ENCODE data around the gene CEACAM7.

Gene CEACAM7

GRCh38 chr19:41700381-41701195, 12.5 kb upstream of the CEACAM7 start:
- no peak for DNase-seq (ENCODE audit: low read depth in 2 of 2)

GRCh38 chr19:41699968-41700323, 11.9 kb upstream of the CEACAM7 start:
- DNase-seq (ENCODE audit: low read depth in 2 of 2): no peak

- no peak for DNase-seq (ENCODE audit: low read depth in 2 of 2)
Measured at GRCh38 chr19:41699231-41699967, 11.3 kb upstream of the CEACAM7 start.

GRCh38 chr19:41698746-41699230, 10.7 kb upstream of the CEACAM7 start:
- no peak for DNase-seq (ENCODE audit: low read depth in 2 of 2)

- no peak for DNase-seq (ENCODE audit: low read depth in 2 of 2)
Measured at GRCh38 chr19:41697198-41697855, 9.3 kb upstream of the CEACAM7 start.

GRCh38 chr19:41696402-41697197, 8.5 kb upstream of the CEACAM7 start:
- no peak for DNase-seq (ENCODE audit: low read depth in 2 of 2)

- DNase-seq (ENCODE audit: low read depth in 2 of 2): no peak
Measured at GRCh38 chr19:41695745-41696144, 7.7 kb upstream of the CEACAM7 start.

- DNase-seq (ENCODE audit: low read depth in 2 of 2): no peak
Measured at GRCh38 chr19:41694831-41695635, 7.0 kb upstream of the CEACAM7 start.

GRCh38 chr19:41694196-41694595, 6.1 kb upstream of the CEACAM7 start:
- no peak for DNase-seq (ENCODE audit: low read depth in 2 of 2)

GRCh38 chr19:41691268-41691970, 3.3 kb upstream of the CEACAM7 start:
- DNase-seq (ENCODE audit: low read depth in 2 of 2): no peak

- DNase-seq (ENCODE audit: low read depth in 2 of 2): no peak
Measured at GRCh38 chr19:41690801-41691065, 2.7 kb upstream of the CEACAM7 start.

- DNase-seq (ENCODE audit: low read depth in 2 of 2): no peak
Measured at GRCh38 chr19:41689993-41690800, 2.1 kb upstream of the CEACAM7 start.

- DNase-seq (ENCODE audit: low read depth in 2 of 2): no peak
Measured at GRCh38 chr19:41688687-41689086, 617 bp upstream of the CEACAM7 start.

- no peak for DNase-seq (ENCODE audit: low read depth in 2 of 2)
Measured at GRCh38 chr19:41687419-41687818, 651 bp downstream of the CEACAM7 start.

- DNase-seq (ENCODE audit: low read depth in 2 of 2): no peak
Measured at GRCh38 chr19:41682437-41682836, 5.6 kb downstream of the CEACAM7 start.

- DNase-seq (ENCODE audit: low read depth in 2 of 2): no peak
Measured at GRCh38 chr19:41671486-41671885, 16.6 kb downstream of the CEACAM7 start.

- DNase-seq (ENCODE audit: low read depth in 2 of 2): no peak
Measured at GRCh38 chr19:41670755-41671154, 17.3 kb downstream of the CEACAM7 start.

- no peak for DNase-seq (ENCODE audit: low read depth in 2 of 2)
Measured at GRCh38 chr19:41668315-41668714, 19.8 kb downstream of the CEACAM7 start.

- DNase-seq (ENCODE audit: low read depth in 2 of 2): no peak
Measured at GRCh38 chr19:41666075-41666474, 22.0 kb downstream of the CEACAM7 start.

- no peak for DNase-seq (ENCODE audit: low read depth in 2 of 2)
Measured at GRCh38 chr19:41657157-41657556, 30.9 kb downstream of the CEACAM7 start.
